NCI-H748 (cell line): ENCODE results near the gene ABCC1.
"Not testable (repeated sequence)": the region's sequence is repeated elsewhere in the genome, so short reads cannot be mapped to it uniquely, and the experiment has no call there.

Experiments
- DNase-seq: peaks from one replicate; lab custom pipeline; 2025; ENCODE audit not compliant: unreplicated experiment; lab: John Stamatoyannopoulos, UW

The ABCC1 gene

DNA sequence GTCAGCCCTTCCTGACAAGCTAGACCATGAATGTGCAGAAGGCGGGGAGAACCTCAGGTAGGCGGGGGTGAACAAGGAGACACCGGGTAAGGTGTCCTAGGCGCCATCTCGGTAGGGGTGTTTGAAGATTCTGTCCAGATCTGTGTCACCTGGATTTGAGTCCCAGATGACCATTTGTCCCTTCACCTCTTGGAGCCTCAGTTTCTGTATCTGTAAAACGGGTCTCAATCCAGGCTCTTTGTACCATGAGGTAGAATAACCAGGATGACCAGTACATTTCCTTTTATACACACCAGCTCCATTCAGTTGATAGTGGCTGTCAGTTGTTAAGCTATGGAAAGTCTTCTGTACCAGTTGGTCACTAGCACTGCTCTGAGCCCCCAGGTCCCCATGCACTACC, 187.2 kb downstream of the ABCC1 start:
- no peak for DNase-seq

DNA sequence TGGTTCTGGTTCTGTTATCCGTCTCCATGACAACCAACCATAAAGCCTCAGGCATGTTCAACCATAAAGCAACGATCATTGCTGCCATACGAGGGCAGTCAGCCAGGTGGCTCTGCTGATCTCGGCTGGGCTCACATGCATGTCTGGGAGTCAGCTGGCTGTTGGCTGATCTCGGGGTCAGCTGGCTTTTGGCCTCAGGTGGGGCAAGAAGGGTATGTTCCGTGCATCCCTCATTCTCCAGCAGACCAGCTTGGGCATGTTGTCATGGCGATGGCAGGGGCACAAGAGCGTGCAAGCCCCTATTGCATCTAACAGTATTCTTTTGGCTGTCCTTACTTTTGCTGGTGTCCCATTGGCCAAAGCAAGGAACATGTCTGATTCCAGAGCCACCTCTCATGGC, 187.7 kb downstream of the ABCC1 start:
- no peak for DNase-seq

DNA sequence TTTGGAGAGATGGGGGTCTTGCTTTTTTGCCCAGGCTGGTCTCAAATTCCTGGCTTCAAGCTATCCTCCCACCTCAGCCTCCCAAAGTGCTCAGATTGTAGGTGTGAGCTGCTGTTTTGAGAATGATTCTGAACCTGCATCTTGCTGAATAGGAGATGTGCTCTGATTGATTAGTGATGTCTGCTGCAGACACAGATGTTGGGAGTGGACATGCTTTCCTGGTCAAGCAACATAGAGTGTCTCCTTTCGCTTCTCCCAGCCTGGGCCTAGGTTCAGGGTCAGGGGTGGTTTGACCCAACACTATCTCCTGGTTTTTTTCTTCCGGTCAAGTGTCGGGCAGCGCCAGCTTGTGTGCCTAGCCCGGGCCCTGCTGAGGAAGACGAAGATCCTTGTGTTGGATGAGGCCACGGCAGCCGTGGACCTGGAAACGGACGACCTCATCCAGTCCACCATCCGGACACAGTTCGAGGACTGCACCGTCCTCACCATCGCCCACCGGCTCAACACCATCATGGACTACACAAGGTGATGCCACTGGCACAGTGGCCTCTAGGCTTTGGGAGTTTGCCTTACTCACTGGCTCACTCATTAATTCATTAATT, 188.7 kb downstream of the ABCC1 start:
- no peak for DNase-seq

DNA sequence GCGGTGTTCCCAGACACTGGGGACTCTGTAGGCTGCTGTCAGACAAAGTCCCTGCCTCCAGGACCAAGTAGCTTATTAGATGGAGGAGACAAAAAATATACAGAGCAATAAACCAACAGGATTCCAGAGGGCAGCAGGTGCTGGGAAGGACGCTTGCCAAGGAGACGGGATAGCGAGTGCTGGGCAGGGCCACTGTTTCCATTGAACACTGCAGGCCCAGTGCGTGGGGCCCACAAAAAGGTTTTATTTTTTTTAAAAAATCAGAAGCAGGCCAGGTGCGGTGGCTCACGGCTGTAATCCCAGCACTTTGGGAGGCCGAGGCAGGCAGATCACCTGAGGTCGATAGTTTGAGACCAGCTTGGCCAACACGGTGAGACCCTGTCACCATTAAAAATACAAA, 189.6 kb downstream of the ABCC1 start:
- DNase-seq = no peak

DNA sequence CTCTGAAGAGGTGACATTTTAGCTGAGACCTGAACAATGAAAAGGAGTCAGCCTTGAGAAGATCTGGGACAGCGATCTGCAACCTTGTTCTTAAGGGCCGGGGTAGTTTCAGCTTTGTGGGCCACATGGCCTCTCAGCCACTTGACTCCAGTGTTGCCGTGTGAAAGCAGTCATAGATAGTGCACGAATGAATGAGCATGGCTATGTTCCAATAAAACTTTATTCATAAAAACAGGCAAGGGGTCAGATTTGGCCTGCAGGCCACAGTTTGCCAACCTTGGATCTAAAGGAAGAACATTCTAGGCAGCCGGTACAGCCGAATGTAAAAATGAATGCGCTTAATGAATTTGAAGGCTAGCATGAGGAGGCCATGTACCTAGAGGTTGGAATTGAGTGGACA, 190.4 kb downstream of the ABCC1 start:
- DNase-seq = no peak

DNA sequence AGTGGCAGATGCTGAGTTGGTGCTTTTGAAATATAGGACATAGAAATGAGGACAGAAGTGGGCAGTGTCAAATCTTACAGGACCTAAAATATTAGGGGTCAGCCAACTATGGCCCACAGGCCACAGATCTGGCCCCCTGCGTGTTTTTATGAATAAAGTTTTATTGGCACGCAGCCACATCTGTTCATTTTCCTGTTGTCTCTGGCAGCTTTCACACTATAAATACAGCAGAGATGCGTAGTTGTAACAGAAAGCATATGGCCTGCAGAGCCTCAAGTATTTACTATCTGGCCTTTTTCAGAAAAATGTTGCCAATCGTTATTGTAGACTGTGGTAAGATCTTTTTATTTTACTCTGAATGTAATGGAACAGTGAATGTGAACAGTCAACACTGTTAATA, 191.1 kb downstream of the ABCC1 start:
- no peak for DNase-seq

DNA sequence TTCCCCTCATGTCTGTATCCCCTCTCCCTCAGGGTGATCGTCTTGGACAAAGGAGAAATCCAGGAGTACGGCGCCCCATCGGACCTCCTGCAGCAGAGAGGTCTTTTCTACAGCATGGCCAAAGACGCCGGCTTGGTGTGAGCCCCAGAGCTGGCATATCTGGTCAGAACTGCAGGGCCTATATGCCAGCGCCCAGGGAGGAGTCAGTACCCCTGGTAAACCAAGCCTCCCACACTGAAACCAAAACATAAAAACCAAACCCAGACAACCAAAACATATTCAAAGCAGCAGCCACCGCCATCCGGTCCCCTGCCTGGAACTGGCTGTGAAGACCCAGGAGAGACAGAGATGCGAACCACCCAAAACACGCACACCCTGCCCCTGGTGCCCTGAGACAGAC, 191.7 kb downstream of the ABCC1 start:
- DNase-seq = no peak

DNA sequence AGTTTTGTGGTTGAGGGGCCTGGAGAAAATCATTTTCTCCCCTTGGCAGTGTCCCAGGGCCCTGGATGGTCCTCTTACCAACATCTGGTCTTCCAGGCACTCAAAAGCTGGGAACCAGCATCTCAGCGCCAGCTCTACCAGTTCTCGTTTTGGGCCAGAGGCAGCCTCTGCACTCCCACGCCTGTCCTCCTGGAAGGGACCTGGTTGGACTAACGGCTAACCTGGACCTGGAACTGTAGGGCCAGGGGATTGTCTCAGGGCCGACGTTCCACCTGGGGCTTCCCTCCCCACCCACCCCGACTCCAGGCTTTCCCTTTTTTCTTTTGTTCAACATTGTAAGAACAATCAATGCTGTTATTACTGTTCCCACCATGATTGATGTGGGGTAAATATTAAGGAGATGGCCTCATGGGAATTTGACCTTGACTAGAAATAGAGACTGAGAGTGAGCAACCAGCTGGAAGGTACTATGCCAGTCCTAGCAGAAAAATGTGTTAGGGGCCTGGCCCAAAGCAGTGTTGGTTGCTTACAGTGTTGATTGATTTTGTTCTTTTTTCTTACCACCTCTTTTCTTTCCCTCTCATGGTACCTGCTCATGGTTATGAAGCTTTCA, 192.5 kb downstream of the ABCC1 start:
- DNase-seq = no peak

DNA sequence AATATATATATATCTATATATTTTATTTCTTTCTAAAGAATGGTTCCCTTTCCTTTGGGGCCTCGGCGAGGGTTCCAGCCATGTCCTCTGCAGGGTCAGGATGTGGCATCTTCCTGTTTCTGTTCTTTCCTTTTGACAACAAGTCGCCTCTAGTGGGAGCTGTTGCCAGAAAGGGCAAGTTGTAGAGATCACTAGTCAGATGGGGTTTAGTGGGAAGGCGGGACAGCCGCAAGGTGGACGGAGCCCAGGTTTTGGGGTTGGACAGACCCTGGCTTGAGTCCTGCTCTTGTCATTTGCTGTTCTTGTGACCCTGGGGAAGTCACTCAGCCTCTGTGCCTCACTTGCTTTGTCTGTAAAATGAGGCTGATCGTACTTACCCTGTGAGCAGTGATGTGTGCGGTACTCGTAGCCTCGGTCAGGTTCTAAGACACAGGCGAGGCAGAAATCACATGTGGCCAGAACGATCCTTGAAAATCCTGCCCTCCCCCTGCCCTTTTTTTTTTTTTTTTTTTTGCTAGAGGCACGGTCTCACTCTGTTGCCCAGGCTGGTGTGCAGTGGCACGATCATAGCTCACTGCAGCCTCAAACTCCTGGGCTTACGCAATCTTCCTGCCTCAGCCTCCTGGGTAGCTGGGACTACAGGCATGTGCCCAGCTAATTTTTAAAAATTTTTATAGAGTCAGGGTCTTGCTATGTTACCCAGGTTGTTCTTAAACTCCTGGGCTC, 193.8 kb downstream of the ABCC1 start:
- no peak for DNase-seq

DNA sequence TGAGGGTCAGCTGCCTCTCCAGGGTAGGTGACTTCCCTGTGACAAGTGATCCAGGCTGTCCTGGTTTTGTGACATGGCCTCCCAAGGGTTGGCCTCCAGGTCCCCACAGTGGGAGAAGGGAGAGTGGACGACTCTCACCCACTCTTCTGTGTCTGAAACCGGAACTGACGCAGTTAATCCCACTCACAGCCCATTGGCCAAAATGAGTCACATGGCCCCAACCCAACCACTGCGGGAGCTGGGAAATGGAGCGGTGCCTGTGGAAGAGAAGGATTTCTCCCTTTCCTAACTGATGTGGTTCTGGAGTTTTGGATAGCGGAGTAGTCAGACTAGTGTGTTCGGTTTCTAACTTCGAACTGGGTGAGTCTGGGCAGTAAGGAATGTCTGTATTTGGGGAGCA, 194.5 kb downstream of the ABCC1 start:
- DNase-seq = no peak

DNA sequence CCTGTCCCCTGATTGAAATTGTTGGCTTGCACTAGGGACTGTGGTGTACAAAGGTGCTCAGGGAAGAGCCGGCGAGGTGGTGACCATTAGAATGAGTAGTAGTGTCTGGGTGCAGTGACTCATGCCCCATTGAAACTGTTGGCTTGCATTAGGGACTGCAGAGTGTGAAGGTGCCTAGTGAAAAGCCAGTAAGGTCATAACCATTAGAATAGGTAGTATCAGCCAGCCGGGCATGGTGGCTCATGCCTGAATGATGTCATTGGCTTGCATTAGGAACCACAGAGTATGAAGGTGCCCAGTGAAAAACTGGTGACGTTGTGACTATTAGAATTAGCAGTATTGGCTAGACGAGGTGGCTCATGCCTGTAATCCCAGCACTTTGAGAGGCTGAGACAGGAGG, 195.0 kb downstream of the ABCC1 start:
- no peak for DNase-seq

DNA sequence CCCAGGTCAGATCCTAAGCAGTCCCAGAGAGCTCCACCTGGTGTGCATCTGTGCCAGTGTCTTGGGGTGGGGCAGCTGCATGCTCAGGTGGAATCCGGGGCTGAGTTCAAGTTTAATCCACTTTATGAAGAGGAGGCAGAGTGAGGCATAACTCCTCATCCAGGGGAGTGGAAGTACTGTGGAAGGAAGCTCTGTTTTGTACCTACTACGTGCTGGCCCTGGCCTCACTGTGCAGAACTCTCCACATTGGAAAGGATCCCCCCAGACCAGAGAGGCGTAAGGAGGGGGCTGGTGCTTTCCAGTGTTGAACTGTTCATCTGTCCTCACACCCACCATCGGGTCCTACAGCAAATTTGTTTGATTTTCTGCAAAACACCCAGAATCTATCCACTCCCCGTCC, 195.9 kb downstream of the ABCC1 start:
- DNase-seq = no peak

DNA sequence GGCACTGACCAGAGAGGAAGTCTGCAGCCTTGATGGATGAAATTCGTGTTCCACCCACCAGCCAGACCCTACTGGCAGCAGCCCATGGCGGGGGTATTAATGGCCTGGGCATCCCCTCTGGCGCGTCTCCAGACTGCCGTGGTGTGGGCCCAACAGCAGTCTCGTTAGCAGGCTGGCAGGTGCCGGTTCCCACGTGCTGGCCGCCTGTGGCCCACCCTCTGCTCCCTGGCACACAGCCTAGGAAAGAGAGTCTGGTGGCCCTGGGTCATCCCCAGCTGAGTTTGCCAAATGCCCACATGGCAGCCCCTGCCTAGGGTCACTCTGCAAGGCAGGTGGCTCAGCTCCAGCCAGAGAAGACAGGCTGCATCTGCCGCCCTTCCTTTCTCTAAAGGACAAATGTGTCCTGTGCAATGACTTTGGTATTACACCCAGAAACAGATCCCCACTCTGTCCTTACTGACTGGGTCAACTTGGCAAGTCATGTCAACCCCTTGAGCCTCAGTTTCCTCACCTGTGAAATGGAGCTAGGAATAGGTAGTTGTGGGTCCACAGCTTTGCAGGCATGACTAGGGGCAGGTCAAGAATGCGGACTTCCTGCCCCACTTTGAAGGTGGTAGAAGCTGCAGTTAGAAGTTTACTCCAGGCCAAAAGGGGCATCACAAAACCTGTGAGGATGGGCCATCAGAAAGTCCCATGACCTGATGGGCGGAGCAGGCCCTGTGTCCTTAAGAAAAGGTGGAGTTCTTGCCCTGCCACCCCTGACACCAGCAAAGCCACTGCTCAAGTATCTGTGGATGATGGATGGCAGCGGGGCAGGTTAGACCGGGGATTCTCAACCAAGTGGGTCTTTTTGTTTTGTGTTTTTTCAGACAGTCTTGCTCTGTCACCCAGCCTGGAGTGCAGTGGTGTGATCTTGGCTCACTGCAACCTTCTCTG, 197.2 kb downstream of the ABCC1 start:
- DNase-seq = no peak

DNA sequence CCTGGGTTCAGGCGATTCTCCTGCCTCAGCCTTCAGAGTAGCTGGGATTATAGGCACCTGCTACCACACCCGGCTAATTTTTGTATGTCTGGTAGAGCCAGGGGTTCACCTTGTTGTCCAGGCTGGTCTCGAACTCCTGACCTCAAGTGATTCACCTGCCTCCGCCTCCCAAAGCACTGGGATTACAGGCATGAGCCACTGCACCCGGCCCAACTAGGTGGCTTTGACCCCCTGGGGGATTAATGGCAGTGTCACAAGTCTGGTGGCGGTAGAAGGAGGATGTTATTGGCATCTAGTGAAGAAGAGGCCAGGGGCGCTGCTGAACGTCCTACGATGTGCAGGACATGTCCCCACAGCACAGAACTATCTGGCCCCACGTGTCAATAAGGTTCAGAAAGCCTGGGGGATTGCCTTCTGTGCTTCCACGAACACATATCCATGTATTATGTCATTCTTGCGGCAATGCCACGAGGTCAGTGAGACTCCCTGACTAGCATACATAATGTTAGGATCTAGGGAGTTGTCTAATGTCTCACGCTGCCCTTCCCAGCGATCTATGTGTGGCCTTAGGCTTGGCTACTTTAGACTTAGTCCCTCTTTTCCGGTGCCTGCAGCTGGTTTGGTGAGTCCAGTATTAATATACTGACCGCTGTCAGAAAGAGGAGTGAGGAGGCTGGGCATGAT, 198.0 kb downstream of the ABCC1 start:
- no peak for DNase-seq

DNA sequence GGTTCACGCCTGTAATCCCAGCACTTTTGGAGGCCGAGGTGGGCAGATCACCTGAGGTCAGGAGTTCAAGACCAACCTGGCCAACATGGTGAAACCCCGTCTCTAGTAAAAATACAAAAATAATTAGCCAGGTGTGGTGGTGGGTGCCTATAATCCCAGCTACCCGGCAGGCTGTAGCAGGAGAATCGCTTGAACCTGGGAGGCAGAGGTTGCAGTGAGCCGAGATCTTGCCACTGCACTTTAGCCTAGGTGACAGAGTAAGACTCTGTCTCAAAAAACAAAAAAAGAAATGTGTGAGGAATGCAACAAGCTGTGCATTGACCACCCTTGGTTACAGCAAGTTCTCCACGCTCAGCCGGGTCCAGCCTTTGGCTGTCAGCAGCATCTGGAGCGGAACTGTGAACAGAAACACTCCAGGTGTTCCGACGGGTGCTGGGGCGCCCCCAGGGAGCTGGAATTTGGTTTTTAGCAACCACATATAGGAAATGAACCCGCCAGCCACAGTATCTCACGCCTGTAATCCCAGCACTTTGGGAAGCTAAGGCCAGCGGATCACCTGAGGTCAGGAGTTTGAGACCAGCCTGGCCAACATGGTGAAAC, 198.7 kb downstream of the ABCC1 start:
- not testable (repeated sequence) for DNase-seq

DNA sequence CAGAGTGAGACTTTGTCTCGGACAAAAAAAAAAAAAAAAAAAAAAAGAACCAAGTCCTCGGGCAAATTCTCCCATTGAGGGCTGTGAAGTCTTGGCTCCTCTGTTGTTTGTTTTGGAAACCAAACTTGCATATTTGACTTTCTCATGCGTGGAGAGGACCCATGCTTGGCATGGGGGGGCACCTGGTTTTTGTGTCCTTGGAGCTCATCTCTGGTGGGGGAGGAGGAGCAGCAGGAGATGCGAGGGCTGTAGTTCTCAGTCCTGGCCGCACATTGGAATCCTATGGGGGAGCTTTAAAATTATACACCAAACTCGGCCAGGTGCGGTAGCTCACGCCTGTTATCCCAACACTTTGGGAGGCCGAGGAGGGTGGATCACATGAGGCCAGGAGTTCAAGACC, 199.3 kb downstream of the ABCC1 start:
- no peak for DNase-seq

DNA sequence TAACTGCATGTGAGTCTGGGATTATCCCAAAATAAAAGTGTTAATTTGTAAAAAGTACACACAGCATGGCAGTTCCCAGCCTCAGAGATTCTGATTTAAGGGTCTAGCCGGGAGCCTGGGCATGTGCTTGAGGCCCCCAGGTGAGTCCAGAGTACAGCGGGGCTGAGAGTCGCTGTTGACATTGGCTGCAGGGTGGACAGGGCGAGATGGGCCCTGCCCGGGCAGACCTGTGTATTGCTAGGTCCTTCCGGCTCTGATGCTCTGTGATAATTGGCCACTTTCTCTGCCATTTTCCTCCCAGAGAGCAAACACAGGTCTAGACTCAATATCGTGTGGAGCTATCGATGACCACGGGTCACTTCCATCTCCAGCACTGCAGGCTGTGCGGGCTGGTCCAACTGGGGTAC, 200.3 kb downstream of the ABCC1 start:
- no peak for DNase-seq

DNA sequence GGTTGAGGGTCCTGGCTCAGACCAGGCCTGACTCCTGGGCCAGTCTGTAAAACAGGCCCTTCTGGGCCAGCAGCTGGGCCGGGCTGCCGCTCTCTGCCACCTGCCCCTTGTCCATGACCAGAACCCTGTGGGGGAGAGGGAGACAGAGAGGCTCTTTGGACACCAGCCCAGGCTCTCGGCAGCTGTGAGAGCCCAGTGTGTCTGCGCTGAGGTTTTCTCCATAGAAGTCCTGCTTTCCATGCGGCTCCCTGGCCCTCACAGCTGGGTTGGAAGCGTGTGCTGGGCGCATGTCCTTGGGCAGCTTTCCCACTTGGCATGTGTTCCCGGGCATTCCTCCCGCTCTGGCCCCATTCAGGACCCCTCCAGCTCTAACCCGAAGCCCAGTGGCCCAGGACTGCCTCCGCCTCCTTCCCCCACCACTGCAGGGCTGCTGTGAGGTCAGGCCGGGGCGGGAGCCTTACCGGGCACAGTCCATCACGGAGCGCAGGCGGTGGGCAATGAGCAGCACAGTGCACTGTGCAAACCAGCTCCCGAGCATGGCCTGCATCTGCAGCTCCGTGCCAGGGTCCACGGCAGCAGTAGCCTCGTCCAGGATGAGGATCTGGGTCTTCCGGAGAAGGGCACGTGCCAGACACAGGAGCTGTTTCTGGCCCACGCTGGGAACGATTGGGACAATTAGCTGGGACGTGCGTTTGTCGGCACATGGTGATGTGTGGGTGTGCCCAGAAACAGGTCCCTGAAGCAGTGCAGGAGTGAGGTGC, 200.9 kb downstream of the ABCC1 start:
- DNase-seq = no peak

DNA sequence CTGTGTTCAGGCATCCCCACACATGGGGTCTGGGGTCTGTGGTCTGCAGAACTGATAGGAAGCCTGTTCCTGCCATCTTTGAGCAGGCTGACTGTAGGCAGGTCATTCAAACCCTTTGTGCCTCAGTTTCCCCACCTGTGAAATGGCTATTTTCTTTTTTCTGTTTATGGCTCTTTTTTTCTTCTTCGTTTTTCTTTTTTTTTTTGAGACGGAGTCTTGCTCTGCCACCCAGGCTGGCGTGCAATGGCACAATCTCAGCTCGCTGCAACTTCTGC, 201.4 kb downstream of the ABCC1 start:
- DNase-seq = no peak

DNA sequence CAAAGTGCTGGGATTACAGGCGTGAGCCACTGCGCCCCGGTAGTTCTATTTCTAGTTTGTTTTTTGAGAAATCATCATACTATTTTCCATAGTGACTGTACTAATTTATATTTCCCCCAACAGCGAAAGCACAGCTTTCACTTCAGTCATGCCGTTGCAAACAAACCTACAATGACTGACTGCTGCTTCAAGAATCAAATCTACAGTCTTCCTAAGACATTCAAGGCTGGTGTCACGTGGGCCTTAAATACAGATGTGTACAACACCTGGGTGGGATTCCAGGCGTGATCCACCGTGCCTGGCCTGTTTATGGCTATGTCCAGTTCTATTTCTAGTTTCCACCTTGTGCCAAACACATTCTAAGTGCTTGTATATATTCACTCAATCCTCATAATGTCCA, 201.9 kb downstream of the ABCC1 start:
- DNase-seq = no peak
